Mononuclear cell (primary cell): ENCODE data around the gene SERPINE3. TPM values are rescaled to one million over a fixed set of nuclear protein-coding genes. Genes with fewer than 3 reads are reported as not detected.

Source experiments
- H3K27me3 ChIP-seq: 2 replicates; pipeline ENCODE4 v1.6.0; 2011; ENCODE audit warnings: low read length, control low read depth; ENCODE audit not compliant: insufficient read depth
- H3K4me1 ChIP-seq: 2 replicates; pipeline ENCODE4 v1.5.1; 2011; ENCODE audit warnings: mild to moderate bottlenecking, low read length, control low read depth; ENCODE audit not compliant: insufficient read depth
- H3K4me3 ChIP-seq: 2 replicates; pipeline ENCODE4 v1.5.1; 2011; ENCODE audit warnings: mild to moderate bottlenecking, low read length, moderate library complexity
- H3K9me3 ChIP-seq: 2 replicates; pipeline ENCODE4 v1.5.1; 2011; ENCODE audit warnings: low read depth, mild to moderate bottlenecking, control low read depth, low read length
- total RNA-seq: library from RNA; depleted of rRNA; stranded (reverse); fragments of >200 nt; gene quantifications from one replicate; pipeline ENCODE4 v1.2.3, GENCODE V29; 2012

The SERPINE3 gene
- 0.10 TPM for total RNA-seq

DNA sequence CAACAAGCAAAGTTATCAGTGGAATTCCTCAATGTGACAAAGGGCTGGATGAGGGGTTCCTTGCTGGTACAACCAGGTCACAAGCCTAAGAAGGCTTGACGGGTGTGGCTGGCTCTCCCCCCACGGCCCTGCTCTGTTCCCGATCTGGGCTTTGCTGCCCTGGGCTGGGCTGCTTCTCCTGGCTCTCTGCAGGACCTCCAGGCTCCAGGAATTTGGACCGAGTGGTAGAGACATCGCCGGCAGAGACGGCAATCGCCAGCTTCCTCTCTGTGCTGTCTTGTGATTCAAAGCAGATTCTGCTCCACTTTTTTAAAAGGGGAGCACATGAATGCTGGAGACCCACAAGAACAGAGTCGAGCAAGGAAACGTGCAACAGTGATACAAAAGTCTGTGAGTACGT, at the start of gene SERPINE3:
Gene SERPINE3, plus strand, starts transcription at position 338 of the 400 bp plus-strand sequence. CDS start 1,401 bp downstream, outside the sequence.
- Histone ChIP-seq H3K4me3 (no peak within 1 kb of the TSS), H3K4me1 (no peaks in the 10 kb centered on the region), H3K9me3 (no peaks in the 10 kb centered on the region), H3K27me3 (no peaks in the 10 kb centered on the region)

- no peak overlapping the region for H3K4me3 ChIP-seq
- H3K27me3 ChIP-seq: no peaks in the 10 kb centered on the region
- no peaks in the 10 kb centered on the region for H3K4me1 ChIP-seq
- no peaks in the 10 kb centered on the region for H3K9me3 ChIP-seq
Observed at GRCh38 chr13:51291341-51291740, 48.1 kb upstream of the SERPINE3 start.

DNA sequence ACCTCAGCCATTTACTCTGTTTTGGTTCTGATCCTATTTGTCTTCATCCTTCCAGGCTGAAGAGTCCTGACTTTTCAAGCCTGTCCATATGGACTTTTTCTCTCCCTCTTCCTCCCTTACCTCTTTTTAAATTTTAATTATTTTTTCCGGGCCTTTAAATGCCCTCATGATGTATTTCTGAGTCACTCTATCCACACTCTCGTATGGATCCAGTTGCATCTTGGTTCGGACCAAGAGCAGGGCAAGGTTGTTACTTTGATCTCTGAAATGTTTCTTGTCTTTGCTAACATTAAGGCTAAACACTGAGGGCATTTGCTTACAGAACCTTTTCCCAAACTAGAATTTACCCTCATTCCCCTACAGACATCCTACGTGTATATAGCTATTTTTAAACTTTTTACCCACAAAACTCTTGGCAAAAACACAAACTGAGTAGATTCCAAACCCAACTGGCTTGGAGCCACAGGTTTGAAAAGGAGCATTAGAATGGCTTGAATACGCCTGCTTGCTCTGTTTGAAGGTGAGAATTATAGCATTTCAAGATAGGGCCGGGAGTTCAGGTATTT, 47.4 kb upstream of the SERPINE3 start:
- Histone ChIP-seq H3K27me3 (no peaks in the 10 kb centered on the region), H3K4me1 (no peaks in the 10 kb centered on the region), H3K4me3 (no peak overlapping the region), H3K9me3 (no peaks in the 10 kb centered on the region)

DNA sequence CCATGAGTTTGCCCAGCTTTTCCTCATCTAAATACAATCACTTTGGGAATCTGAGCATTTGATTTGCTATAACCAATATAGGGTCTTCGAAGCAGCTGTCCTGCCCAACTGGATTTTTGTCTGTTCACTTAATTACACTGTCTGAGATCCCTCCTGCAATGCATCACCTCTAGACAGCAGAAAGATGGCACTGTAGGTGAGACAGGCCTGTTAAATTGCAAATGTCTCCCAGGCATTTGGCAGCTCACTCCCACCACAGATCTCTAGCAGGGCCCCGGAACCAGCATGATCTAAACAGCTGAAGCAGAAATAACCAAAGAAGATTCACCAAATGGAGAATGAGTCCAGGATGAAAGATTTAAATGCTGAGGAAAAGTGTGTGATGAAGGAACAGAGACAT, 41.9 kb upstream of the SERPINE3 start:
- H3K27me3 ChIP-seq: no peaks in the 10 kb centered on the region
- no peak overlapping the region for H3K4me3 ChIP-seq
- no peaks in the 10 kb centered on the region for H3K9me3 ChIP-seq
- H3K4me1 ChIP-seq: no peaks in the 10 kb centered on the region

DNA sequence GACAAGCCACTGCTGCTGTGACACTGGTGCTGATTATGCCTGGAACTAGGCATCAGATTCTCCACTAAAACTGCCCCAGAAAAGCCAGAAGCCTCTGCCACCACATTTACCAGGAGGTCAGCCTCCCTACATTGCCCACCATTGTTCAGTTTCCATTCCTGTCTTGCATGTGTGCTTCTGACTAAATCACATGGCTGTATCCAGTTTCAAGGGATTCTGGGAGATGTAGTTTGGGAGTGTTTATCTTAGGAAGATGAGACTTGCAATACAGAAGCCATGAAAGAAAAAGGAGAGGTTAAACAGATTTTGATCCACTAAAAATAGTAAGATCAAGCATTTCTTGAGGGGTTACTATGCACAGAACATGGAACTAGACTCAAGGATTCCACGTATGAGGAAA, 40.7 kb upstream of the SERPINE3 start:
- Histone ChIP-seq H3K4me1 (no peaks in the 10 kb centered on the region), H3K27me3 (no peaks in the 10 kb centered on the region), H3K9me3 (no peaks in the 10 kb centered on the region), H3K4me3 (no peak overlapping the region)

GRCh38 chr13:51303063-51303552, 36.4 kb upstream of the SERPINE3 start:
- no peaks in the 10 kb centered on the region for H3K27me3 ChIP-seq
- no peak overlapping the region for H3K4me3 ChIP-seq
- H3K9me3 ChIP-seq: no peaks in the 10 kb centered on the region
- no peaks in the 10 kb centered on the region for H3K4me1 ChIP-seq

- no peaks in the 10 kb centered on the region for H3K4me1 ChIP-seq
- no peaks in the 10 kb centered on the region for H3K27me3 ChIP-seq
- no peaks in the 10 kb centered on the region for H3K9me3 ChIP-seq
- no peak overlapping the region for H3K4me3 ChIP-seq
Observed at GRCh38 chr13:51303882-51304281, 35.6 kb upstream of the SERPINE3 start.

DNA sequence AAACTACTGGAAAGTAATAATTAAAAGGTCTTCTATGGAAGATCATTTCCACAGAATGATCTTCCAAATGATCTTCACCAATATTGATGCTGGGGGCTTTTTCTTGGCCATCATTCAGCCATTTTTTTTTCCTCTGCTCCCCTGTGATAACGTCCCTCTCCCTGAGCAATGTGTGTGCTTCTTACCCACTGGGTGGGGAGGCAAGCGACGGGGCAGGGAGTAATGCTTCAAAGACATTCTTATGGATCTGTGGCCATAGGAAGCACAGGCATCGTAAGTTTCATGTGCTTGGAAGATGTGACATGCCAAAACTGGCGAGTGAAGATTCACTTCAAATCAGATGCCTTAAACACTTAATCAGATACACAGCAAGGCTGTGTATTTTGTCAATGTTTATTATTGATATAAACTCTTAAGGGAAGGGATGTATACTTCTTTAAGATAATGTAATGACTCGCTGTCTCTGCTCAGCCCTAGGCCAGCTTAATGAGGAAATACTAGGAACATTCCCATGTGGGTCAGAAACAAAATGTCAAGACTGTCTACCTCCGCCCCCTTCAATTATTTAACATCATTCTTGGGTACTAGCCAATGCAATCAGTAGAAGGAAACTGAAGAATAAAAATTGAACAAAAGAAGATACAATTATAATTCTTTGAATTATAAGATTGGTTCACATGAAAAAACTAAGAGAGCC, 34.1 kb upstream of the SERPINE3 start:
- Histone ChIP-seq H3K9me3 (no peaks in the 10 kb centered on the region), H3K4me3 (no peak overlapping the region), H3K27me3 (no peaks in the 10 kb centered on the region), H3K4me1 (no peaks in the 10 kb centered on the region)

GRCh38 chr13:51308781-51309180, 30.7 kb upstream of the SERPINE3 start:
- H3K27me3 ChIP-seq: no peaks in the 10 kb centered on the region
- H3K9me3 ChIP-seq: no peaks in the 10 kb centered on the region
- no peak overlapping the region for H3K4me3 ChIP-seq
- no peaks in the 10 kb centered on the region for H3K4me1 ChIP-seq

DNA sequence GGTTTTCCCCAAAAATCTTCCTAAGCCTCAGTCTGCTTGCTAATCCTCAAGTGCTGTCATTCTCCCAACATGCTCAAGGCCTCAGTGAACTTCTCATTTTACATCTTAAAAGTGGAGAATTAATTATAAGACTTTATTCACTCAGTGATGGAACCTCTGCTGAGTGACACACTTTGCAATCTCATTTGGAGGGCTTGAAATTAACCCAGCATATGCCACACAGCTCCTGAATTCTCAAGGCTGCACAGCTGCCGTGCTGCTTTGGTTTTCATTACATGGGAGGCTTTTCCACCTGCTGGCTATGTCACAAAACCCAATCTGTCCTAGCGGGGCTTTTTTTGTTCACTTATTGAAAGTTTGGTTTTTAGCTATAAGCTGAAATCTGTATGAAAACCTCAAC, 28.3 kb upstream of the SERPINE3 start:
- H3K4me3 ChIP-seq: no peak overlapping the region
- no peaks in the 10 kb centered on the region for H3K27me3 ChIP-seq
- H3K9me3 ChIP-seq: no peaks in the 10 kb centered on the region
- no peaks in the 10 kb centered on the region for H3K4me1 ChIP-seq

- no peaks in the 10 kb centered on the region for H3K27me3 ChIP-seq
- no peak overlapping the region for H3K4me3 ChIP-seq
- H3K4me1 ChIP-seq: no peaks in the 10 kb centered on the region
- H3K9me3 ChIP-seq: no peaks in the 10 kb centered on the region
Observed at GRCh38 chr13:51311957-51312520, 27.5 kb upstream of the SERPINE3 start.

- no peaks in the 10 kb centered on the region for H3K27me3 ChIP-seq
- H3K4me1 ChIP-seq: no peaks in the 10 kb centered on the region
- no peak overlapping the region for H3K4me3 ChIP-seq
- no peaks in the 10 kb centered on the region for H3K9me3 ChIP-seq
Observed at GRCh38 chr13:51313619-51314018, 25.9 kb upstream of the SERPINE3 start.

DNA sequence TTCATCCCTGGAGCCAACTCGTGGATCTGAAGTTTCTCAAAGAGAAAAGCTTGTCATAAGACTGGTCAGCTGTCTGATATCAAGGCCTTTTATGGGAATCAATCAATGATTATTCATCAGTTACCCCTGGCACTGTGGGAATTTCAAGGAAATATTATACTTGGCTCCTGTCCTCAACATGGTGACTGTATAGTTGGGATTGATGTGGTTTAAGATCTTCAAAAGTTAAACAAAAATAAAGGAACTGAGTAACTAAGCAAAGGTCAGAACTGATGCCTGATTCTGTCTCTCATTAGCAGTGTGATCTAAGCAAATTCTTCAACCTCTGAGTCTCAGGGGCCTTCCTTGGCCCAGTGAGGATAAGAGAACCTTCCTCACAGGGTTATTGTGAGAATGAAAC, 22.2 kb upstream of the SERPINE3 start:
- Histone ChIP-seq H3K4me3 (no peak overlapping the region), H3K9me3 (no peaks in the 10 kb centered on the region), H3K4me1 (no peaks in the 10 kb centered on the region), H3K27me3 (no peaks in the 10 kb centered on the region)

- Histone ChIP-seq H3K4me1 (no peaks in the 10 kb centered on the region), H3K9me3 (no peaks in the 10 kb centered on the region), H3K4me3 (no peak overlapping the region), H3K27me3 (no peaks in the 10 kb centered on the region)
Observed at GRCh38 chr13:51318015-51318414, 21.5 kb upstream of the SERPINE3 start.

DNA sequence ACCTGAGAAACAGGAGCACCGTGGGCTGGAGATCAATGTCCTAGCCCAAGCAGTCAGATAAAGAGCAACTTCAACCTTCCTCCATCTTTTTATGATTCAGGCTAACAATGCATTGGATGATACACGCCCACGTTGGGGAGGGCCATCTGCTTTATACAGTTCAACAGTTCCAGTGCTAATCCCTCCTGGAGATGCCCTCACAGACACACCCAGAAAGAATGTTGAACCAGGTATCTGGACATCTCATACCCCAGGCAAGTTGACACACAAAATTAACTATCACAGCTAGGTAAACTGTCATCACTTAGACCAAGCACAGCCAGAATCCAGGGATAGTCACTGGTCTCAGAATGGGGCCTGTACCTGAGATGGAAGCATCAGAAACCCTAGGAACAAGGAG, 20.6 kb upstream of the SERPINE3 start:
- H3K4me1 ChIP-seq: no peaks in the 10 kb centered on the region
- H3K4me3 ChIP-seq: no peak overlapping the region
- H3K9me3 ChIP-seq: no peaks in the 10 kb centered on the region
- no peaks in the 10 kb centered on the region for H3K27me3 ChIP-seq

DNA sequence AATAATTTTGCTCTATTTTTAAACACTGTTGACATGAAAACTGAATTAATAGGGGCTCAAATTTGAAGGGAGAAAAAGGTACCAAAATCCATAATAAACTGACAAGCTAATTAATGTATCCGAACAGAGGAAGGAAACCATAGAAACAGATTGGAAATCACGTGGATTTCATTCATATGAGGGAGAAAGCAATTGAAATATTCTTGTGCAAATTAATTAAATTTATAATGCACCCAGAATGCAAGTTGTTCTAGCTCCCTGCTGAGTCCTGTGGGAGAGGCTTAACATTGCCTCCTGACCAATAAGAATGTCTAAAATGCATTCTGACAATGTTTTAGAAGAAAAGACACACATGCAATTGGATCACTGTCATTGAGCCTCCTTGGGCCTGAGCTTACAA, 17.7 kb upstream of the SERPINE3 start:
- no peak overlapping the region for H3K4me3 ChIP-seq
- no peaks in the 10 kb centered on the region for H3K9me3 ChIP-seq
- H3K27me3 ChIP-seq: no peaks in the 10 kb centered on the region
- no peaks in the 10 kb centered on the region for H3K4me1 ChIP-seq
